GM10266 (cell line): ENCODE results near the gene PVR.

ENCODE experiments used
- DNase-seq: peaks from one replicate; pipeline ENCODE4 v3.0.0; 2012; ENCODE audit errors: extremely low spot score
- CTCF ChIP-seq: IDR thresholded peaks from 2 replicates; pipeline ENCODE4 v1.5.1; 2012; ENCODE audit warnings: mild to moderate bottlenecking, low read depth; ENCODE audit not compliant: control insufficient read depth, insufficient read depth; ENCODE audit errors: missing control alignments

The PVR gene

GRCh38 chr19:44643605-44644401 is at the start of gene PVR:
Gene PVR (plus strand): TSS chr19:44643910. CDS start chr19:44644097, 187 bp downstream.
- TF ChIP-seq CTCF: no peak
- peak; percentile 80 for DNase-seq

GRCh38 chr19:44596428-44597130 is 47.1 kb upstream of the PVR start:
- no peak for TF ChIP-seq CTCF
- DNase-seq: no peak

- DNase-seq: no peak
- no peak for TF ChIP-seq CTCF
Observed at GRCh38 chr19:44597131-44597491, 46.6 kb upstream of the PVR start.

GRCh38 chr19:44598355-44598754 is 45.4 kb upstream of the PVR start:
- no peak for TF ChIP-seq CTCF
- no peak for DNase-seq

GRCh38 chr19:44598880-44599279 is 44.8 kb upstream of the PVR start:
- no peak for DNase-seq
- no peak for TF ChIP-seq CTCF

- no peak for TF ChIP-seq CTCF
- DNase-seq: no peak
Observed at GRCh38 chr19:44600466-44600865, 43.2 kb upstream of the PVR start.

- no peak for TF ChIP-seq CTCF
- DNase-seq: no peak
Observed at GRCh38 chr19:44602081-44602480, 41.6 kb upstream of the PVR start.
